ENCODE results near the gene SYPL1.

Gene SYPL1

GRCh38 chr7:106089647-106090046, 22.5 kb downstream of the SYPL1 start:
- no peak for TF ChIP-seq FOXP2 (optimal IDR thresholded peaks at IDR 0.05; ENCODE audit: borderline replicate concordance, extremely low read depth, extremely low read length, insufficient read depth)
- no peak for TF ChIP-seq SIN3A (IDR thresholded peaks at IDR 0.05; ENCODE audit: borderline replicate concordance, insufficient read depth, low read length)
- TF ChIP-seq TAF1 (IDR thresholded peaks at IDR 0.05; ENCODE audit: borderline replicate concordance, insufficient read depth, low read length), result no peak
- TF ChIP-seq REST (IDR thresholded peaks at IDR 0.05; ENCODE audit: insufficient read depth in 1 of 2, low read depth in 2 of 2, low read length in 2 of 2), result no peak

GRCh38 chr7:106088014-106088413, 24.1 kb downstream of the SYPL1 start:
- TF ChIP-seq FOXP2 (optimal IDR thresholded peaks at IDR 0.05; ENCODE audit: borderline replicate concordance, extremely low read depth, extremely low read length, insufficient read depth) (no peak), REST (IDR thresholded peaks at IDR 0.05; ENCODE audit: insufficient read depth in 1 of 2, low read depth in 2 of 2, low read length in 2 of 2) (no peak), POLR2AphosphoS5 (IDR thresholded peaks at IDR 0.05; ENCODE audit: low read depth, low read length) (no peak), SIN3A (IDR thresholded peaks at IDR 0.05; ENCODE audit: borderline replicate concordance, insufficient read depth, low read length) (no peak), TAF1 (IDR thresholded peaks at IDR 0.05; ENCODE audit: borderline replicate concordance, insufficient read depth, low read length) (no peak)

GRCh38 chr7:106086062-106086461, 26.1 kb downstream of the SYPL1 start:
- TF ChIP-seq TAF1 (IDR thresholded peaks at IDR 0.05; ENCODE audit: borderline replicate concordance, insufficient read depth, low read length) (no peak), SIN3A (IDR thresholded peaks at IDR 0.05; ENCODE audit: borderline replicate concordance, insufficient read depth, low read length) (no peak), FOXP2 (optimal IDR thresholded peaks at IDR 0.05; ENCODE audit: borderline replicate concordance, extremely low read depth, extremely low read length, insufficient read depth) (no peak), REST (IDR thresholded peaks at IDR 0.05; ENCODE audit: insufficient read depth in 1 of 2, low read depth in 2 of 2, low read length in 2 of 2) (no peak), POLR2AphosphoS5 (IDR thresholded peaks at IDR 0.05; ENCODE audit: low read depth, low read length) (no peak)

- TF ChIP-seq SIN3A (IDR thresholded peaks at IDR 0.05; ENCODE audit: borderline replicate concordance, insufficient read depth, low read length) (no peak), FOXP2 (optimal IDR thresholded peaks at IDR 0.05; ENCODE audit: borderline replicate concordance, extremely low read depth, extremely low read length, insufficient read depth) (no peak), REST (IDR thresholded peaks at IDR 0.05; ENCODE audit: insufficient read depth in 1 of 2, low read depth in 2 of 2, low read length in 2 of 2) (no peak), POLR2AphosphoS5 (IDR thresholded peaks at IDR 0.05; ENCODE audit: low read depth, low read length) (no peak), TAF1 (IDR thresholded peaks at IDR 0.05; ENCODE audit: borderline replicate concordance, insufficient read depth, low read length) (no peak)
Measured at GRCh38 chr7:106085015-106085414, 27.1 kb downstream of the SYPL1 start.

- TF ChIP-seq REST (IDR thresholded peaks at IDR 0.05; ENCODE audit: insufficient read depth in 1 of 2, low read depth in 2 of 2, low read length in 2 of 2), result no peak
- no peak for TF ChIP-seq FOXP2 (optimal IDR thresholded peaks at IDR 0.05; ENCODE audit: borderline replicate concordance, extremely low read depth, extremely low read length, insufficient read depth)
- no peak for TF ChIP-seq TAF1 (IDR thresholded peaks at IDR 0.05; ENCODE audit: borderline replicate concordance, insufficient read depth, low read length)
- TF ChIP-seq POLR2AphosphoS5 (IDR thresholded peaks at IDR 0.05; ENCODE audit: low read depth, low read length), result no peak
- TF ChIP-seq SIN3A (IDR thresholded peaks at IDR 0.05; ENCODE audit: borderline replicate concordance, insufficient read depth, low read length), result no peak
Measured at GRCh38 chr7:106083717-106084116, 28.4 kb downstream of the SYPL1 start.

Measured in PFSK-1 (cell line).